Measurements from ENCODE around the gene EGFR. TPM values are rescaled to one million over a fixed set of nuclear protein-coding genes. Genes with fewer than 3 reads are reported as not detected.

EGFR gene
- polyA plus RNA-seq, 1 of the 3 experiments (the other 2 are of a cell fraction) = 37.6 TPM

- Histone ChIP-seq H3K4me3 (ENCODE audit: low read depth in 2 of 2, low read length in 1 of 2) (no peak overlapping the region), H3F3A (replicated peaks; ENCODE audit: insufficient read depth) (no peaks in the 10 kb centered on the region), H3K9ac (no peak overlapping the region), H3K79me2 (ENCODE audit: insufficient read depth) (no peaks in the 10 kb centered on the region; the same call in 1 of the 2 replicates), H4K20me1 (ENCODE audit: insufficient read depth) (no peaks in the 10 kb centered on the region), H3K4me1 (ENCODE audit: control insufficient read depth in 1 of 2, insufficient read depth in 2 of 2, low read depth in 1 of 2, low read length in 1 of 2) (peaks cover 0 to 27% of the 10 kb centered on the region in 2 experiments; a peak in 3 of 4 replicates), H3K27me3 (ENCODE audit: insufficient read depth) (no peaks in the 10 kb centered on the region), H2AFZ (ENCODE audit: low read depth) (no peak overlapping the region), H3K4me2 (no peak overlapping the region), H3K27ac (ENCODE audit: low read depth in 2 of 2, low read length in 1 of 2) (no peak overlapping the region), H3K9me2 (no peaks in the 10 kb centered on the region), H3K36me3 (replicated peaks in 1 of 2; ENCODE audit: control insufficient read depth in 1 of 2, insufficient read depth in 2 of 2, low read length in 1 of 2) (peaks cover 69 to 82% of the 10 kb centered on the region in 2 experiments), H3K9me3 (no peaks in the 10 kb centered on the region)
- CTCF ChIA-PET = interaction anchor here (4.8 kb wide), 1 partner anchor 80 kb away, joined by 23 read pairs; no protein-coding TSS in a partner anchor
- TF ChIP-seq, protein P1, sequence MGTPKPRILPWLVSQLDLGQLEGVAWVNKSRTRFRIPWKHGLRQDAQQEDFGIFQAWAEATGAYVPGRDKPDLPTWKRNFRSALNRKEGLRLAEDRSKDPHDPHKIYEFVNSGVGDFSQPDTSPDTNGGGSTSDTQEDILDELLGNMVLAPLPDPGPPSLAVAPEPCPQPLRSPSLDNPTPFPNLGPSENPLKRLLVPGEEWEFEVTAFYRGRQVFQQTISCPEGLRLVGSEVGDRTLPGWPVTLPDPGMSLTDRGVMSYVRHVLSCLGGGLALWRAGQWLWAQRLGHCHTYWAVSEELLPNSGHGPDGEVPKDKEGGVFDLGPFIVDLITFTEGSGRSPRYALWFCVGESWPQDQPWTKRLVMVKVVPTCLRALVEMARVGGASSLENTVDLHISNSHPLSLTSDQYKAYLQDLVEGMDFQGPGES (IDR thresholded peaks at IDR 0.05; ENCODE audit: low read depth, low read length) = no peak
- DNase-seq = no peak
- POLR2A ChIA-PET = no interaction called here
- 91% methylated on average over 1 of the region's 1 CpG for WGBS (ENCODE audit: low lambda C conversion rate)
Measured at GRCh38 chr7:55174856-55175255, 156.0 kb downstream of the EGFR start.

GRCh38 chr7:55177068-55177530 is 158.3 kb downstream of the EGFR start:
- no peaks in the 10 kb centered on the region for H3K27me3 ChIP-seq (ENCODE audit: insufficient read depth)
- no peaks in the 10 kb centered on the region; the same call in 1 of the 2 replicates for H3K79me2 ChIP-seq (ENCODE audit: insufficient read depth)
- H3K4me2 ChIP-seq = no peak overlapping the region
- peak overlapping the region in 1 of 2 experiments; percentile 29; a peak in 1 of 4 replicates for H3K27ac ChIP-seq (ENCODE audit: low read depth in 2 of 2, low read length in 1 of 2)
- no peaks in the 10 kb centered on the region for H3F3A ChIP-seq (replicated peaks; ENCODE audit: insufficient read depth)
- H4K20me1 ChIP-seq (ENCODE audit: insufficient read depth) = no peaks in the 10 kb centered on the region
- DNase-seq = no peak
- no peaks in the 10 kb centered on the region for H3K9me3 ChIP-seq
- TF ChIP-seq TCF12 (IDR thresholded peaks at IDR 0.05) = peak; percentile 8; the same call in 1 of the 2 replicates
- peak; percentile 52; the same call in 1 of the 2 replicates for TF ChIP-seq PBX3 (IDR thresholded peaks at IDR 0.05)
- TF ChIP-seq EP300 (IDR thresholded peaks at IDR 0.05; ENCODE audit: borderline replicate concordance in 1 of 2, low read depth in 1 of 2, low read length in 1 of 2) = no peak
- no peak for TF ChIP-seq NFIC (IDR thresholded peaks at IDR 0.05; ENCODE audit: borderline replicate concordance)
- no peak overlapping the region for H2AFZ ChIP-seq (ENCODE audit: low read depth)
- ChIA-PET POLR2A (no interaction called here), CTCF (interaction anchor here (0.9 to 4.8 kb wide), 4 partner anchors 14 to 403 kb away, joined by 3 to 23 read pairs (median 4); no protein-coding TSS in a partner anchor)
- no peaks in the 10 kb centered on the region for H3K9me2 ChIP-seq
- H3K36me3 ChIP-seq (replicated peaks in 1 of 2; ENCODE audit: control insufficient read depth in 1 of 2, insufficient read depth in 2 of 2, low read length in 1 of 2) = peaks cover 74 to 82% of the 10 kb centered on the region in 2 experiments
- no peak overlapping the region for H3K9ac ChIP-seq
- 81% methylated on average over 7 of the region's 7 CpGs for WGBS (ENCODE audit: low lambda C conversion rate)
- peaks cover 0 to 45% of the 10 kb centered on the region in 2 experiments; a peak in 3 of 4 replicates for H3K4me1 ChIP-seq (ENCODE audit: control insufficient read depth in 1 of 2, insufficient read depth in 2 of 2, low read depth in 1 of 2, low read length in 1 of 2)
- H3K4me3 ChIP-seq (ENCODE audit: low read depth in 2 of 2, low read length in 1 of 2) = no peak overlapping the region

- no peak overlapping the region for H3K4me3 ChIP-seq (ENCODE audit: low read depth in 2 of 2, low read length in 1 of 2)
- H3K27ac ChIP-seq (ENCODE audit: low read depth in 2 of 2, low read length in 1 of 2) = peak overlapping the region in 1 of 2 experiments; percentile 24; a peak in 2 of 4 replicates
- no peak overlapping the region for H3K9ac ChIP-seq
- peaks cover 74 to 77% of the 10 kb centered on the region in 2 experiments for H3K36me3 ChIP-seq (replicated peaks in 1 of 2; ENCODE audit: control insufficient read depth in 1 of 2, insufficient read depth in 2 of 2, low read length in 1 of 2)
- peaks cover 0 to 51% of the 10 kb centered on the region in 2 experiments; a peak in 3 of 4 replicates for H3K4me1 ChIP-seq (ENCODE audit: control insufficient read depth in 1 of 2, insufficient read depth in 2 of 2, low read depth in 1 of 2, low read length in 1 of 2)
- POLR2A ChIA-PET = no interaction called here
- H3K79me2 ChIP-seq (ENCODE audit: insufficient read depth) = no peaks in the 10 kb centered on the region; the same call in 1 of the 2 replicates
- CTCF ChIA-PET = interaction anchor here (0.9 to 4.8 kb wide), 6 partner anchors 14 to 404 kb away, joined by 3 to 23 read pairs (median 4); no protein-coding TSS in a partner anchor
- WGBS (ENCODE audit: low lambda C conversion rate) = 85% methylated on average over 17 of the region's 18 CpGs
- H3K9me2 ChIP-seq = no peaks in the 10 kb centered on the region
- H4K20me1 ChIP-seq (ENCODE audit: insufficient read depth) = no peaks in the 10 kb centered on the region
- no peak overlapping the region for H2AFZ ChIP-seq (ENCODE audit: low read depth)
- DNase-seq = peak; percentile 75
- no peaks in the 10 kb centered on the region for H3K27me3 ChIP-seq (ENCODE audit: insufficient read depth)
- no peaks in the 10 kb centered on the region for H3F3A ChIP-seq (replicated peaks; ENCODE audit: insufficient read depth)
- no peaks in the 10 kb centered on the region for H3K9me3 ChIP-seq
- H3K4me2 ChIP-seq = no peak overlapping the region
- no peak for TF ChIP-seq FOSL2 (IDR thresholded peaks at IDR 0.05; ENCODE audit: borderline replicate concordance, low read depth)
- TF ChIP-seq, protein P2, sequence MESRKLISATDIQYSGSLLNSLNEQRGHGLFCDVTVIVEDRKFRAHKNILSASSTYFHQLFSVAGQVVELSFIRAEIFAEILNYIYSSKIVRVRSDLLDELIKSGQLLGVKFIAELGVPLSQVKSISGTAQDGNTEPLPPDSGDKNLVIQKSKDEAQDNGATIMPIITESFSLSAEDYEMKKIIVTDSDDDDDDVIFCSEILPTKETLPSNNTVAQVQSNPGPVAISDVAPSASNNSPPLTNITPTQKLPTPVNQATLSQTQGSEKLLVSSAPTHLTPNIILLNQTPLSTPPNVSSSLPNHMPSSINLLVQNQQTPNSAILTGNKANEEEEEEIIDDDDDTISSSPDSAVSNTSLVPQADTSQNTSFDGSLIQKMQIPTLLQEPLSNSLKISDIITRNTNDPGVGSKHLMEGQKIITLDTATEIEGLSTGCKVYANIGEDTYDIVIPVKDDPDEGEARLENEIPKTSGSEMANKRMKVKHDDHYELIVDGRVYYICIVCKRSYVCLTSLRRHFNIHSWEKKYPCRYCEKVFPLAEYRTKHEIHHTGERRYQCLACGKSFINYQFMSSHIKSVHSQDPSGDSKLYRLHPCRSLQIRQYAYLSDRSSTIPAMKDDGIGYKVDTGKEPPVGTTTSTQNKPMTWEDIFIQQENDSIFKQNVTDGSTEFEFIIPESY (IDR thresholded peaks at IDR 0.05; ENCODE audit: borderline replicate concordance, low read depth) = no peak
- no peak for TF ChIP-seq TCF12 (IDR thresholded peaks at IDR 0.05)
- TF ChIP-seq, protein P3, sequence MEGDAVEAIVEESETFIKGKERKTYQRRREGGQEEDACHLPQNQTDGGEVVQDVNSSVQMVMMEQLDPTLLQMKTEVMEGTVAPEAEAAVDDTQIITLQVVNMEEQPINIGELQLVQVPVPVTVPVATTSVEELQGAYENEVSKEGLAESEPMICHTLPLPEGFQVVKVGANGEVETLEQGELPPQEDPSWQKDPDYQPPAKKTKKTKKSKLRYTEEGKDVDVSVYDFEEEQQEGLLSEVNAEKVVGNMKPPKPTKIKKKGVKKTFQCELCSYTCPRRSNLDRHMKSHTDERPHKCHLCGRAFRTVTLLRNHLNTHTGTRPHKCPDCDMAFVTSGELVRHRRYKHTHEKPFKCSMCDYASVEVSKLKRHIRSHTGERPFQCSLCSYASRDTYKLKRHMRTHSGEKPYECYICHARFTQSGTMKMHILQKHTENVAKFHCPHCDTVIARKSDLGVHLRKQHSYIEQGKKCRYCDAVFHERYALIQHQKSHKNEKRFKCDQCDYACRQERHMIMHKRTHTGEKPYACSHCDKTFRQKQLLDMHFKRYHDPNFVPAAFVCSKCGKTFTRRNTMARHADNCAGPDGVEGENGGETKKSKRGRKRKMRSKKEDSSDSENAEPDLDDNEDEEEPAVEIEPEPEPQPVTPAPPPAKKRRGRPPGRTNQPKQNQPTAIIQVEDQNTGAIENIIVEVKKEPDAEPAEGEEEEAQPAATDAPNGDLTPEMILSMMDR (IDR thresholded peaks at IDR 0.05) = no peak
- TF ChIP-seq YY1 (IDR thresholded peaks at IDR 0.05; ENCODE audit: low read depth) = no peak
- TF ChIP-seq CHD2 (IDR thresholded peaks at IDR 0.05; ENCODE audit: low read length, partially characterized antibody) = no peak
Measured at GRCh38 chr7:55177589-55178261, 158.9 kb downstream of the EGFR start.

Data from SK-N-SH (cell line).